Measurements from ENCODE around the gene LGALS8.

- TF ChIP-seq BACH2 (CRISPR knock-in tag; IDR thresholded peaks at IDR 0.05; ENCODE audit: borderline replicate concordance) (no peak), ARNTL (CRISPR knock-in tag; IDR thresholded peaks at IDR 0.05; ENCODE audit: borderline replicate concordance, low read depth) (no peak), ZFP30 (CRISPR knock-in tag; IDR thresholded peaks at IDR 0.05) (no peak), ZNF565 (CRISPR knock-in tag; conservative IDR thresholded peaks at IDR 0.05; ENCODE audit: low read depth) (no peak), POU6F1 (CRISPR knock-in tag; IDR thresholded peaks at IDR 0.05; ENCODE audit: borderline replicate concordance, low read depth) (no peak), TCF4 (CRISPR knock-in tag; IDR thresholded peaks at IDR 0.05; ENCODE audit: borderline replicate concordance) (no peak), OSR1 (CRISPR knock-in tag; IDR thresholded peaks at IDR 0.05) (no peak), SNAI2 (CRISPR knock-in tag; IDR thresholded peaks at IDR 0.05) (no peak), PATZ1 (CRISPR knock-in tag; IDR thresholded peaks at IDR 0.05; ENCODE audit: borderline replicate concordance) (no peak), PPARA (CRISPR knock-in tag; IDR thresholded peaks at IDR 0.05; ENCODE audit: borderline replicate concordance) (no peak), ESRRG (CRISPR knock-in tag; IDR thresholded peaks at IDR 0.05) (no peak), RARB (CRISPR knock-in tag; IDR thresholded peaks at IDR 0.05) (no peak), TOX (CRISPR knock-in tag; IDR thresholded peaks at IDR 0.05; ENCODE audit: borderline replicate concordance) (no peak)
Measured at GRCh38 chr1:236489710-236490377, 33.9 kb upstream of the LGALS8 start.
